Measurements from ENCODE around the gene MRPS30. TPM values are rescaled to one million over a fixed set of nuclear protein-coding genes. Genes with fewer than 3 reads are reported as not detected.
"Not testable (repeated sequence)": the region's sequence is repeated elsewhere in the genome, so short reads cannot be mapped to it uniquely, and the experiment has no call there.

Gene MRPS30
- 10 to 100 TPM; 53.8 to 64.0 TPM for total RNA-seq
- long read RNA-seq, transcript MRPS30-202 (5 exons, 1,678 nt), result major isoform, 33 of 36 reads
- long read RNA-seq, partial matches to known transcripts, result 1 of 36 reads
- long read RNA-seq, other reads (novel, unspliced or antisense), result 2 of 36 reads

GRCh38 chr5:44808435-44809214 lies at the start of gene MRPS30:
TSS of gene MRPS30 (plus strand) at chr5:44808947. CDS start at chr5:44808963, 16 bp downstream.
- ATAC-seq (peak; percentile 99 to 100), DNase-seq (peak; percentile 93)
- intact Hi-C loops (cut with DNase I), result no loop called here

GRCh38 chr5:44769200-44769876 lies 39.4 kb upstream of the MRPS30 start:
- DNase-seq, result no peak
- intact Hi-C loops (cut with DNase I), result no loop called here
- ATAC-seq, result no peak

- intact Hi-C loops (cut with DNase I), result loop anchor here (5.0 kb wide), 2 partner anchors 233 to 1038 kb away; no protein-coding TSS in a partner anchor
- no peak for ATAC-seq
- DNase-seq, result no peak
Observed at GRCh38 chr5:44769877-44770209, 38.9 kb upstream of the MRPS30 start.

GRCh38 chr5:44770780-44771717 lies 37.7 kb upstream of the MRPS30 start:
- ATAC-seq (no peak), DNase-seq (no peak)
- intact Hi-C loops (cut with DNase I), result loop anchor here (5.0 kb wide), 2 partner anchors 234 to 1039 kb away; no protein-coding TSS in a partner anchor

GRCh38 chr5:44772397-44772796 lies 36.4 kb upstream of the MRPS30 start:
- intact Hi-C loops (cut with DNase I), result loop anchor here (5.0 kb wide), 2 partner anchors 235 to 1040 kb away; no protein-coding TSS in a partner anchor
- not testable (repeated sequence) for DNase-seq, ATAC-seq

DNA sequence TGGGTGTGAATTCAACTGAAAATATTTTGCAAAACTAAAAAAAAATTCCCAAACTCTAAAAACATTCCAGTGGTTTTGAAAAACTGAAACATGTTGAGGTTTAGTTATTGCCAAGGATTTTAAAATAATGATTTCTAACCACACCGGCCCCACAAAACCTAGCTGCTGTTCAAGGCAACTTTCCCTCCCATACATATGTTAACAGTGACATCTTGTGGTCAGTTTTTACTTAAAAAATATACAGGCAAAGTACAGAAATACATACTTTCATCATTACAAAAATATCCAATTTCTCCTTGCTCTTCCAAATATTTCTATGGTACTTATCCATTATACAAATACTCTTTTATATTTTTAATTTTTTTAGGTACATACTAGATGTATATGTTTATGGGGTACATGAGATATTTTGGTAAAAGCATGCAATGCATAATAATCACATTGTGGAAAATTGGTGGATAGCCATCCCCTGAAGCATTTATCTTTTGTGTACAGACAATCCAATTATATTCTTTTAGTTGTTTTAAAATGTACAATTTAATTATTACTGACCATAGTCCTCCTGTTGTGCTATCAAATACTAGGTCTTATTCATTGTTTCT lies 34.4 kb upstream of the MRPS30 start:
- intact Hi-C loops (cut with DNase I), result loop anchor here (2.0 to 5.0 kb wide), 3 partner anchors 237 to 1042 kb away; no protein-coding TSS in a partner anchor
- ATAC-seq, result no peak
- no peak for DNase-seq

DNA sequence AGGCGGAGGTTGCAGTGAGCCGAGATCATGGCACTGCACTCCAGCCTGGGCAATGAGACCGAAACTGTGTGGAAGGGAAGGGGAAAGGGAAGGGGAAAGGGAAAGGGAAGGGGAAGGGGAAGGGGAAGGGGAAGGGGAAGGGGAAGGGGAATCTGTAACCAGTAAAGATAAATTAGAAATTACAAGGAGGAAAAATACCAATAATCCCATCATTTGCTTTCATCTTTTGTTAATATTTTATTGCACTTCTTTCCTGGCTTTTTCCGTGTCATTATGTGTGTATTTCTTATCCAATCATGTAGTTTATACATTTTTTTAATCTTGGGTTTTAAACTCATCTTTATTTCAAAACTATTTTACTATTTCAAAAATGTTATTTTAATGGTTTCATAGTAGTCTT lies 29.6 kb upstream of the MRPS30 start:
- DNase-seq (no peak), ATAC-seq (no peak)
- intact Hi-C loops (cut with DNase I), result no loop called here

GRCh38 chr5:44783634-44784315 lies 25.0 kb upstream of the MRPS30 start:
- no peak for DNase-seq
- intact Hi-C loops (cut with DNase I), result no loop called here
- no peak for ATAC-seq

GRCh38 chr5:44787731-44788130 lies 21.0 kb upstream of the MRPS30 start:
- intact Hi-C loops (cut with DNase I), result no loop called here
- ATAC-seq (no peak), DNase-seq (no peak)

- DNase-seq; intact Hi-C loops (cut with DNase I); ATAC-seq: not testable (repeated sequence)
Observed at GRCh38 chr5:44789372-44789995, 19.3 kb upstream of the MRPS30 start.

DNA sequence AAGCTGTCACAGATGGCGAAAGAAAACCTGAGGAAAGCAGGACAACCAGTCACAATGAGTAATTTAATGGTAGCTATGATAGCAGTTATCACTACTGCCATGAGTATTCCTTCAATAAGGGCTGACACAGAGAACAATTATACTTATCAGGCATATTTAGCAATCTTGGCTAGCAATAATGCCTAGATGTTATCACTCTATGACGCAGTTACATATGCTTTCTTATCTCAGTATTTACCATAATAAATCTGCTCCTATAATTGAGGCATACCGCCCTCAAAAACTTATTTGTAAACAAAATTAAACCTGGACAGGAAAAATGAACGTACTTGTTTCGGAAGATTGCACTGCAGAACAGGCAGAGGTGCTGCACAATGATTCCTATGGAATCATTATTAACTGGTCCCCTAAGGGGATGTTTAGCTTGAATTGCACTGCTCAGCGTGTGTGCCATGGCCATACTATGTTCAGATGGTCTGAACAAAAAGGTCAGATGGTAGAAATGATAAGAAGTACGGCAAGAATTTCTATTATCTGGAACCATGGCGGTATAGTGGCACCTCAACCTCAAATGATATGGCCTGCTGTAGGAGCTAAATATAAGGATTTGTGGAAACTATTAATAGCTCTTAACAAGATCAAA lies 16.6 kb upstream of the MRPS30 start:
- ATAC-seq; intact Hi-C loops (cut with DNase I); DNase-seq: not testable (repeated sequence)

DNA sequence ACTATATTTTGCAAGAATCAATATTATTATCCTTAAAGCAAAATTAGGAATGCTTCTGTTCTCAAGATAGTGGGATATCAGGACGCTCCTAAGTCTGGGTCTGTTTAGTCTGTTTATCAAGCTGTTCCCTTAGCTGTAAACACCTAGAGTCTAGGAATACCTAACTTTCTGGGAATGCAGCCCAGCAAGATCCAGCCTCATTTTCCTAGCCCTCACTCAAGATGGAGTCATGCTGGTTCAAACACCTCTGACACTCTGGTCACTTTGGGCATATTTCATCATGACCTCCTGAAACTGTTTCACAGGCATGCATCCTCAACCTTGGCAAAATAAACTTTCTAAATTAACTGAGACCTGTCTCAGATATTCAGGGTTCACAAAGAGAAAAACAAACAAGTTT lies 14.4 kb upstream of the MRPS30 start:
- DNase-seq, result no peak
- intact Hi-C loops (cut with DNase I), result no loop called here

GRCh38 chr5:44795496-44795895 lies 13.3 kb upstream of the MRPS30 start:
- no peak for ATAC-seq
- DNase-seq, result no peak
- intact Hi-C loops (cut with DNase I), result no loop called here

More for the DNA sequence above, 14.4 kb upstream of the MRPS30 start:
- no peak for ATAC-seq

GRCh38 chr5:44797841-44798240 lies 10.9 kb upstream of the MRPS30 start:
- DNase-seq (no peak), ATAC-seq (no peak)
- intact Hi-C loops (cut with DNase I), result no loop called here

- intact Hi-C loops (cut with DNase I), result no loop called here
- DNase-seq (no peak), ATAC-seq (no peak)
Observed at GRCh38 chr5:44801992-44802391, 6.8 kb upstream of the MRPS30 start.

DNA sequence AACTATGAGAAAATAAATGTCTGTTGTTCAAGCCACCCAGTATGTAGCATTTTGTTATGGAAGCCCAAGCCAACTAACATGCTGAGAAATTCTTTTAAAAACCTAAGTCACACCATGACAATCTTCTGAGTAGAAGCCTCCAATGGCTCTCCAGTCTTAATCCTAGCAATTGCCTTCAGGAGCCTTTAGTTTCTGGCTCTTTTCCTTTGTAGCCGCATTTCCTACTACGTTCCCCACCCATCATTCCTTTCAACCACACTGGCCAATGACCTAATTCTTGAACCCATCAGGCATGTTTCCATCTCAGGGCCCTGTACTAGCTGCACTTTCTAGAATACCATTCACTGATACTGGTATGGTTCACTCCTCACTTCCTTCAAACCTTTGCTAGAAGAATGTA lies 2.1 kb upstream of the MRPS30 start:
- intact Hi-C loops (cut with DNase I), result no loop called here

DNA sequence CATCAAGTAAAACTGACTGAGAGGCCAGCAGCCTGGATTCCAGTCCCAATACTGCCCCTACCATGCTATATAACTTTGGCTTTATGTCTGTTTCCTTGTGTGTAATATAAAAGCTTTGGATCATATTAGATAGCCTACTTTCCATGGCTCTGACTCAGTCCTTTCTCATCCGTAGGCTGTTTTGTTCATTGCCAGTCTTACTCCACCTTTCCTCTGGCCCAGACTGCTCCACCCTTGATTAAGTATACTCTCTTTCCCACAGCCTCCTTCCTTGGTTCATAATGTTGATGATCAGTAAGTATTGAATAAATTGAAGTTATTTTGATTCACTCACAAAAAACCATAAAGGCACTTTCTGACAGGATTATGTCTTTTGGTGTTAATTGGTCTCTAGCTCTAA lies 1.5 kb upstream of the MRPS30 start:
- ATAC-seq (no peak), DNase-seq (no peak)
- intact Hi-C loops (cut with DNase I), result no loop called here

More for the DNA sequence above, 2.1 kb upstream of the MRPS30 start:
- no peak for ATAC-seq
- DNase-seq, result no peak

All from left cardiac atrium (tissue), 4 donors.